T-helper 1 cell treated with Interleukin-12 subunit alpha and Interleukin-12 subunit beta and Interleukin-4 antibody, amounts not matched to agents 30 μg/mL and 1 μg/mL, for 36 hours (primary cell): ENCODE measurements around the gene MKRN2OS.

Experiments used
- H3K27ac Mint-ChIP-seq: one replicate; pipeline ENCODE4 v1.8.0; 2021; ENCODE audit warnings: mild to moderate bottlenecking, mixed read lengths
- H3K27me3 Mint-ChIP-seq: one replicate; pipeline ENCODE4 v1.8.0; 2021; ENCODE audit warnings: low read depth, mixed read lengths
- H3K36me3 Mint-ChIP-seq: one replicate; pipeline ENCODE4 v1.8.0; 2021; ENCODE audit warnings: low read depth, mixed read lengths
- H3K4me1 Mint-ChIP-seq: one replicate; pipeline ENCODE4 v1.8.0; 2021; ENCODE audit warnings: low read depth, mixed read lengths
- H3K4me3 Mint-ChIP-seq: one replicate; pipeline ENCODE4 v1.8.0; 2021; ENCODE audit warnings: mild to moderate bottlenecking, moderate library complexity, mixed read lengths
- H3K9me3 Mint-ChIP-seq: one replicate; pipeline ENCODE4 v1.8.0; 2021; ENCODE audit warnings: mixed read lengths

MKRN2OS gene

DNA sequence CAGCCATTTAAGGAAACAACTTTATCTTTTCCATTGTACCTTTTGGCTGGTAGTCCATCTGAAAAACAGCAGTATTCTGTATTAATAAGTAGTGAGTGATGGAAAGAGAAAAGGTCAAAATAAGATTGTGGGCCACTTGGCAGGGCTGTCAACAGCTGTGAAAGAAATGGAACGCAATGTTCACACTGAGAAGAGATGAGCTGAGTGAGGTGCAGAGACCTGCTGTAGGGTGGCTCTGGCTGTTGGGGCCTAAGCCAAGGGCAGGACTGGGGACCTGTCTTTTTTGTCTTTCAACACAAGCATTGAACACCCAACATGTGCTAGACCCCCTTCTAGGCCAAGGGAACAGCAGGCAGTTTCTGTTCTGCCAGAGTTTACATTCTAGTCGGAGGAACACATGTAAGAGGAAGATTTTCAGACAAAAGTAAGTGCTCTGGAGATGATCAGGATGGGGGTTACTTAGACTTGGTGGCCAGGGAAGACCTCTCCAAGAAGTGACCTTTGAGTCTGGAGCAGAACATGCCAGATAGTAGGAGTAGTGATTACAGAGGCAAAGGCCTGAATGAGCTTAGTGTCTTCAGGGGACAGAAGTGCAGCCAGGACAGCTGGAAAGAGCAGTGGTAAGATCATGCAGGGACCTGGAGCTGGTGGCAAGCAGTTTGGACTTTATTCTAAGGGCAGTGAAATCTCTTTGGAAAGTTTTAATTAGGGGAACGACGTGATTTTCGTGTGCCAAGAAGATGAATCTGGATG is 31.4 kb downstream of the MKRN2OS start:
- H3K36me3 Mint-ChIP-seq, result no peaks in the 10 kb centered on the region
- no peaks in the 10 kb centered on the region for H3K4me1 Mint-ChIP-seq
- no peaks in the 10 kb centered on the region for H3K27me3 Mint-ChIP-seq
- no peak overlapping the region for H3K4me3 Mint-ChIP-seq
- H3K9me3 Mint-ChIP-seq, result no peaks in the 10 kb centered on the region
- no peak overlapping the region for H3K27ac Mint-ChIP-seq

DNA sequence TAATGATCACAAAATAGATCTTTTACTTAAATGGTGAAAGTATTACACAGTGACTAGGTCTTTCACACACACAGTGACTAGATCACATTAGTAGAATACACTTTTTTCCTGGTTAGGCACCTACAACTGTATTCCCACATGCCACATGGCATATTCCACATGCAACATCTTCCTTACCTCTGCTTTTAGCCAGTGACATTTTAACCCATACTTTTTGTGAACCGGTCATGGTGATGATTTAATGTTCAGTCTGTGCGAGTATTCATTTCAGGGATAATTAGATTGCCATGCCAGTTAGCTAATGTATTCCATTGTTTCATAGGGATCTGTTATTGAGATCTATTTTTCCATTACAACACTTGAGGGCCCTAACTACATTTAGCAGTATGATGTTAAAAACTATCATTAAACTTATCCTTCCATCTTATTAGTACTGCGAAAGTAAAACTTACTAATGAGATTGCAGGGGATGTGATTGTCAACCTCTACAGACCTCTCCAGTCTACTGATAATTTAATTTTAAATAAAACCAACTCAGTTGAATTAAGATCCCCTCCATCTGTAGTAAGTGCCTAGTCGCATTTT is 32.7 kb downstream of the MKRN2OS start:
- Mint-ChIP-seq H3K27me3 (no peaks in the 10 kb centered on the region), H3K4me1 (no peaks in the 10 kb centered on the region), H3K9me3 (no peaks in the 10 kb centered on the region), H3K36me3 (peaks cover 3% of the 10 kb centered on the region), H3K4me3 (no peak overlapping the region), H3K27ac (no peak overlapping the region)

DNA sequence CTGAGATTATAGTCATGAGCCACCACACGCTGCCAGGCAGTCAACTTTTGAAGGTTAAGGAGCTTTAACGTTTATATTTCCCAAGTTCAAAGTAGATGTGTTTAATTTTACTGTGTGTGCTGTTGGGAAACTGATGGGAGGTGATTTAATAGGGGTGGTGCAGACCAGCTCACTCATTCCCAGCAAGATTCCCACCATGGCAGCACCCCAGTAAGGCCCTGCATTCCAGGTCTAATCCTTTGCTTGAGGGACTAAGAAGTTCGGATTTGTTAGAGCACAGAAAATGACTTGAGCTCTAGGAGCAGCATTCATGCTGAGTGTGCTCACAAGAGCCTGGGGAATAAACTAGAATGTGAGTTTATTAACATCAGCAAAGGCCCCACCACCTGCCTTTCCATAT is 35.8 kb downstream of the MKRN2OS start:
- no peak overlapping the region for H3K4me3 Mint-ChIP-seq
- H3K36me3 Mint-ChIP-seq, result peaks cover 4% of the 10 kb centered on the region
- H3K4me1 Mint-ChIP-seq, result no peaks in the 10 kb centered on the region
- H3K27me3 Mint-ChIP-seq, result no peaks in the 10 kb centered on the region
- no peaks in the 10 kb centered on the region for H3K9me3 Mint-ChIP-seq
- no peak overlapping the region for H3K27ac Mint-ChIP-seq

DNA sequence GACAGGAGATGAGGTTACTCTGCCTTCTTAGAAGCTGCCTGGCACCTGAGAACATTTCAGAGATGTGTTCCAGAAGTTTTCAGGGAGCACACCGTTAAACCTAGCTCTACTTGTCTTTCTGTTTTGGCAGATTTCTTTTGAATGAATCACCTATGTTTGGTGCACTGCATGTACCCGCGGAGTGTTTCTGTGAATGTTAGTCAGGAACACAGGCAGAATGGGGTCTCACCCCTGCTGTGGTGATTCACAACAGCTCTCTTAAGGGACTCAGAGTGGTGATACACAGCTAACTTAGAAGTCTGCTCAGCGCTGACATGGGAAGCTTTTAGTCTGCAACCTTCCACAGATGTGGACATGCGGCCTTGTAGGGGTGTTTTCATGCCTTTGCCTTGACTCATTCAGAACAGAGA is 37.0 kb downstream of the MKRN2OS start:
- Mint-ChIP-seq H3K27ac (no peak overlapping the region), H3K36me3 (peaks cover 11% of the 10 kb centered on the region), H3K4me3 (no peak overlapping the region), H3K4me1 (no peaks in the 10 kb centered on the region), H3K9me3 (no peaks in the 10 kb centered on the region), H3K27me3 (no peaks in the 10 kb centered on the region)

DNA sequence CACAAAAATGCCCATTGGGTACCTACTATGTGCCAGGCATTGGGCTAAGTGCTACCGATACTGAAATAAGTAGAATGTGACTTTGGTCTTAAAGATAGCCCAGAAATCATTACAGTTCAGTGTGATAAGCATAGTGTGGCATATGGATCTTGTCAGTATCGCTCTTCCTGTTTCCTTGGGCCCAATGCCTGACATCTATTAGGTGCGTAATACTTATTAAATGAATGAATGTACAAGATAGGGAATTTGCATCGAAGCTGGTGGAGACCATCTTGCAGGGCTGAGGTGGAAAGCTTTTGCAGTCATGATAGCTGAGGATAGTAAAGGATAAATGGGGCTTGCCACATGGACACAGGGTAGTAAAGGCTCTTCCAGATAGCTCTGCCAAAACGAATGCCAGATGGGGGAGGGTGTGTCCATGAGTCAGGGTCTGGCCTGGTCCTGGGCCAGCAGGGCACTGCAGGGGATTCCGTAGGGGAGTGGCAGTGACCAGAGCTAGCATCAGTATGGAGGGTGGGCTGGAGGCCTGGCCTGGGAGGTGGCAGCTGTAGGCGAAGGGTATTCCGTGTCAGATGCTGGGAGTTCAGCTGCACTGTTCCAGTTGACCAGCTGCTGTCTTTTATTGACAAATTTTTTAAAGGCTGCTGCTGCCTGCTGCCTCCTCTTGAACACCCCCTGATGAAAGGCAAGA is 37.6 kb downstream of the MKRN2OS start:
- no peaks in the 10 kb centered on the region for H3K27me3 Mint-ChIP-seq

DNA sequence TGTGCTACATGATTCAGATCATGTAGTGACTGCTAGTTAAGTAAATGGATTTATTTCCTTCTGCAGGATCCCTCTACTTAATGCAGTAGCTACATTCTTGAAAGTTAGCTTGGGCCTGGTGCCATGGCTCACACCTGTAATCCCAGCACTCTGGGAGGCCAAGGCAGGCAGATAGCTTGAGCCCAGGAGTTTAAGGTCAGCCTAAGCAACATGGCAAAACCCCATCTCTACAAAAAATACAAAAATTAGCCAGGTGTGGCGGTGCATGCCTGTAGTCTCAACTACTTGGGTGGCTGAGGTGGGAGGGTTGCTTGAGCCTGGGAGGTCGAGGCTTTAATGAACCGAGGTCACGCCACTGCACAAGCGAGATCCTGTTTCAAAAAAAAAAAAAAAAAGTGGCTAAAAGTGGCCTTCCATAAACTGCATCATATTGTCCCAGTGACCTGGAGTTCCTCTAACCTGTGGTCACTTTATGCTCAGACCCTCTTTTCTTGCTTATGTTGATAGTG is 39.0 kb downstream of the MKRN2OS start:
- Mint-ChIP-seq H3K27ac (no peak overlapping the region), H3K4me3 (no peak overlapping the region), H3K27me3 (no peaks in the 10 kb centered on the region), H3K9me3 (no peaks in the 10 kb centered on the region), H3K36me3 (peaks cover 15% of the 10 kb centered on the region), H3K4me1 (no peaks in the 10 kb centered on the region)

More for the DNA sequence above, 37.6 kb downstream of the MKRN2OS start:
- Mint-ChIP-seq H3K36me3 (peaks cover 14% of the 10 kb centered on the region), H3K4me3 (no peak overlapping the region), H3K9me3 (no peaks in the 10 kb centered on the region), H3K4me1 (no peaks in the 10 kb centered on the region), H3K27ac (no peak overlapping the region)

DNA sequence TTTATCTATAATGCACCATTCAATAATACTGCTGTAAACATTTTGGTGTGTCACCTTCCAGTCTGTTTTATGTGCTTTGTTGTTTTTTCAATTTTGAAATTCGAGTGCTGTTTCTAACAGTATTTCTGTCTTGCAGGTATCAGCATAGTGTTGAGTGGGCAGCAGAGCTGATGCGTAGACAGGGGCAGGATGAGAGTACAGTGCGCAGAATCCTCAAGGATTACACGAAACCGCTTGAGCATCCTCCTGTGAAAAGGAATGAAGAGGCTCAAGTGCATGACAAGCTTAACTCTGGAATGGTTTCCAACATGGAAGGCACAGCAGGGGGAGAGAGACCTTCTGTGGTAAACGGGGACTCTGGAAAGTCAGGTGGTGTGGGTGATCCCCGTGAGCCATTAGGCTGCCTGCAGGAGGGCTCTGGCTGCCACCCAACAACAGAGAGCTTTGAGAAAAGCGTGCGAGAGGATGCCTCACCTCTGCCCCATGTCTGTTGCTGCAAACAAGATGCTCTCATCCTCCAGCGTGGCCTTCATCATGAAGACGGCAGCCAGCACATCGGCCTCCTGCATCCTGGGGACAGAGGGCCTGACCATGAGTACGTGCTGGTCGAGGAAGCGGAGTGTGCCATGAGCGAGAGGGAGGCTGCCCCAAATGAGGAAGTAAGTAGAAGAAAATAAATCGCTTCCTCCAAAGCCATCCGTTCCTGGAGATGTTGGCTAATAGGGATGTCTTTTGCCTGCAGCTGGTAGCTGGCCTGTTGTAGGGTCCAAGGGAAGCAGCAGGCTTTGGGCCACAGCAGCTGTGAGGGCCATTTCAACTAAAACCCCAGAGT is 42.0 kb downstream of the MKRN2OS start:
- H3K36me3 Mint-ChIP-seq, result peaks cover 17% of the 10 kb centered on the region
- no peak overlapping the region for H3K4me3 Mint-ChIP-seq
- H3K27ac Mint-ChIP-seq, result no peak overlapping the region
- no peaks in the 10 kb centered on the region for H3K9me3 Mint-ChIP-seq
- no peaks in the 10 kb centered on the region for H3K27me3 Mint-ChIP-seq
- H3K4me1 Mint-ChIP-seq, result no peaks in the 10 kb centered on the region

DNA sequence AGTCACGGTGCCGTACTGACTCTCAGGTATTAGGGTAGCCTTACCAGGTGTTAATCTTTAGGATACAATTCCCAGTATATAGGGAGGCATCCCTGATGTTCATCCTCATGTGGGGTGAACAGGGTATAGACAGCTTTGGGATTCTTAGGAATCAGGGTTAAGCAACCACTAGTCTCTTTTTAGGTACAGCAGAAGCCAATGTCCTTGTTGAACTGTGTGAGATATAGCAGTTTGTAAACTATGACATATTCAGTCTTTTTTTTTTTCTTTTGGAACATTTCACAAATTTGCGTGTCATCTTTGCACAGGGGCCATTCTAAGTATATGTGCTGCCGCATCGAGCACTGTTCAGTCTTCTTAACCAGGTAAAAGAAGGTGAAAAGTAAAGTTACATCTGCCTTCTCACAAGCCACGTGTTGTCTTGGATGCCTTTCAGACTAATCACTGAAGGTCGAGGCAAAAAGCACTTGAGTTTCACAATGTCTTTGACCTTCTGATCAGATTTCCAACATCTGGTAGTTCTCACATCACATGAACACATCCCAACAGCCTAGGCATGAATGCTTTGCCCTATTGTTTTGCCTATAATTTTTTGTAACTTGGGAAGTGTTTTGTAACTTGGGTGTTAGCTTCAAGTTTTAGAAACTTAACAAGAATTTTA is 43.8 kb downstream of the MKRN2OS start:
- Mint-ChIP-seq H3K4me1 (no peaks in the 10 kb centered on the region), H3K27me3 (no peaks in the 10 kb centered on the region), H3K27ac (no peak overlapping the region), H3K36me3 (peaks cover 14% of the 10 kb centered on the region), H3K9me3 (no peaks in the 10 kb centered on the region), H3K4me3 (no peak overlapping the region)

DNA sequence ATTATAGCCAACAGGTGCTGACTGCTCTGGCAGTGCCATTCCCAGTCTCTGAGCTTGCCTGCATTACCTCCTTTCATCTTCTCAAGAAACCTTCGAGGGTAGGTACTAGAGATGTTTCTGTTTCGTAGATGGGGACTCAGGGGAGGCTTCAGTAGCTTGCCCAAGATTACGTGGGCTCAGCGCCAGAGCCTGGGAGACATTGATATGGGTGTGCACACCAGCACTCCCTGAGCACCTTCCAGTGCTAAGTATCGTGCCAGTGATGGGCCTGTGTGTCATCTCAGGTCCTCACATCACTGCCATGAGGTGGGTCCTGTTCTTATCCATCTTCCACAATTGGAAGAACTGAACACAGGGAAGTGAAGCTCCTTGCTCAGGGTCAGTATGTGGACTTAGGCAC is 45.8 kb downstream of the MKRN2OS start:
- H3K9me3 Mint-ChIP-seq, result no peaks in the 10 kb centered on the region
- peaks cover 15% of the 10 kb centered on the region for H3K36me3 Mint-ChIP-seq
- H3K4me3 Mint-ChIP-seq, result no peak overlapping the region
- H3K27me3 Mint-ChIP-seq, result no peaks in the 10 kb centered on the region
- H3K4me1 Mint-ChIP-seq, result no peaks in the 10 kb centered on the region
- no peak overlapping the region for H3K27ac Mint-ChIP-seq

DNA sequence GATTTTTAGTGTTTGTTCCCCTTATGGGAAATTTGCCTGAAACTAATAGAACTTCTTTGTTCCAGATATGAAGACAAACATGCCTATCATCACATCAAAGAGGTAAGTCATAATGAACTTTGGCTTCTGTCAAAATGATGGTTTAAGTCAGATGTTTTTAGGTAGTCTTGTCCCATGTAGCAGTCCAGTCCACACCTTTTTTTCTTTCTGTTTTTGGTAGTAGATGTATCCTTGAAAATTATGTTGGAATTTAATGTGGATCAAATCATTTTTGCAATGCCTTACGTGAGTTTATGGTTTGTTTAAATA is 48.9 kb downstream of the MKRN2OS start:
- no peak overlapping the region for H3K4me3 Mint-ChIP-seq
- no peak overlapping the region for H3K27ac Mint-ChIP-seq
- H3K36me3 Mint-ChIP-seq, result peaks cover 4% of the 10 kb centered on the region
- H3K9me3 Mint-ChIP-seq, result no peaks in the 10 kb centered on the region
- H3K27me3 Mint-ChIP-seq, result no peaks in the 10 kb centered on the region
- no peaks in the 10 kb centered on the region for H3K4me1 Mint-ChIP-seq

DNA sequence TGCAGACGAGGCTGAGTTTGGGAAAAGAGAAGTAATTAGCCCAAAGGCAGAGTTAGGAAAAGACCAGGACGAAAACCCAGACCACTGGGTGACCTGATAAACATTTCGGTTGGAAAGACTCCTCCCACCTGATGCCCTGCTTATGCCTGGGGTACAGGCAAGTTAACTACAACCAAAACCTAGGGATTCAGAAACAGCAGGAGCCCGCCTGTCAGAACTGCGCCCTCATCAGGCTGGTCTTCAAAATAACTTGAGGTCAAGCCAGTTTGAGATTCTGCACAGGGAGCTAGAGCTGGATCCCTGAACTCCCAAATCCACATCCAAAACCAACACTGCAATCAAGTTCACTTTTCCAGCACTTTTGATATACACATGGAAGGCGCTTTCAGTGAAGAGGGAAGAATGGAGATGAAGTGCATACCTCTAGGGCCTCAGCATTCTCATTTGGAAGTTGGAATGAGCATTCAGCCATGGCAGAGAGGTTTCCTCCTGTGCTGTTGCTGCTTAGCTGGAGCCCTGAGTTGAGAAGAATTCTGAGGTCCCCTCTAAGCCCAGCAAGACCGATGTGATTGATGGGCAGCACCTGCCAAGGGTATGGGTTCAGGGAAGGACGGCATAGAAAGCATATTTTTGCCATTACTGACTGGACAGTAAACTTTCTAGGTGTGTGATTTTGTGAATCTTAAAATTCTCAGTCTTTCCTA is 49.4 kb downstream of the MKRN2OS start:
- Mint-ChIP-seq H3K4me3 (no peak overlapping the region), H3K36me3 (peaks cover 4% of the 10 kb centered on the region), H3K4me1 (no peaks in the 10 kb centered on the region), H3K27me3 (no peaks in the 10 kb centered on the region), H3K27ac (no peak overlapping the region), H3K9me3 (no peaks in the 10 kb centered on the region)

DNA sequence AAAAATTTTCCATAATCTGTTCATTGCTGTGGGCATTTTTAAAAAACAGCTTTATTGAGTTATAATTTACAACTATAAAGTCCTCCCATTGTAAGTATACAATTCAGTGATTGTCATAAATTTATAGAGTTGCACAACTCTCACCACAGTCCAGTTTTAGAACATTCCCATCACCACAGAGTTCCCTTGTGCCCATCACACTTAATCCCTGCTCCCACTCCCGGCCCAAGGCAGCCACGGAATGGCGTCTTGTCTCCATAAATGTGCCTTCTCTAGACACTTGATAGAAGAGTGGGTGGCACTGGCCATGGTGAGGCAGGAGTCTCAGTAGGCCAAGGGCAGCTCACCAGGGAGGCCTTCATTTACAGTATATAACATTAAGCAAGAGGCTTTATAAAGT is 54.8 kb downstream of the MKRN2OS start:
- H3K27me3 Mint-ChIP-seq, result no peaks in the 10 kb centered on the region
- no peaks in the 10 kb centered on the region for H3K9me3 Mint-ChIP-seq
- no peaks in the 10 kb centered on the region for H3K4me1 Mint-ChIP-seq
- H3K36me3 Mint-ChIP-seq, result peaks cover 4% of the 10 kb centered on the region
- no peak overlapping the region for H3K4me3 Mint-ChIP-seq
- H3K27ac Mint-ChIP-seq, result no peak overlapping the region

DNA sequence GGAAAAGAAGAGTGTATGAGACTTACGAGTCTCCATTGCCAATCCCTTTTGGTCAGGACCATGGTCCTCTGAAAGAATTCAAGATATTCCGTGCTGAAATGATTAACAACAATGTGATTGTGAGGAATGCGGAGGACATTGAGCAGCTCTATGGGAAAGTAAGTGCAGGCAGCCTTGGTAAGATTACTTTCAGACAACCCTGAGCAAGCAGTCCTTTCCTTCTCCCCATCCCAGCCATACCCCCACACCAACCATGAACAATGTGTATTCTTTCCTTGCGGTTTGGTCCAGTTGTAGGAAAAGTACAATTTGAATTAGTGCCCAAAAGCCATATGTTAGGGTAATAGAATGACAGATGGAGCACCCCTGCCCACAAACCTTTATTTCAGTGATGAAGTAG is 55.5 kb downstream of the MKRN2OS start:
- Mint-ChIP-seq H3K4me3 (no peak overlapping the region), H3K9me3 (no peaks in the 10 kb centered on the region), H3K36me3 (peaks cover 4% of the 10 kb centered on the region), H3K27ac (no peak overlapping the region), H3K4me1 (peaks cover 6% of the 10 kb centered on the region), H3K27me3 (no peaks in the 10 kb centered on the region)
